ENCODE data around the gene PIK3C2A. TPM values are rescaled to one million over a fixed set of nuclear protein-coding genes. Genes with fewer than 3 reads are reported as not detected.

PIK3C2A gene
- total RNA-seq, 1 experiment from 2014 or later = 29.0 TPM

Other genes with a start within 250 kb of the PIK3C2A start
- gene PLEKHA7, start 193.6 kb downstream of the PIK3C2A start, total RNA-seq (2014; rRNA removed; shearing (Covaris generic)) = 4.2 and 7.6 TPM in 2 replicates
- gene RPS13, start 130.3 kb downstream of the PIK3C2A start, total RNA-seq (2014; rRNA removed; shearing (Covaris generic)) = 1,394 and 1,544 TPM in 2 replicates
- gene NUCB2, start 68.8 kb upstream of the PIK3C2A start, total RNA-seq (2014; rRNA removed; shearing (Covaris generic)) = 4.1 and 4.9 TPM in 2 replicates
- gene NCR3LG1, start 143.8 kb upstream of the PIK3C2A start, total RNA-seq (2014; rRNA removed; shearing (Covaris generic)) = 0.03 and 0.33 TPM in 2 replicates
- 2.1 and 4.3 TPM in 2 replicates for gene KCNJ11, start 180.7 kb upstream of the PIK3C2A start, total RNA-seq (2014; rRNA removed; shearing (Covaris generic))

Measured in H7 (cell line).